ENCODE results near the gene C5AR1.

DNA sequence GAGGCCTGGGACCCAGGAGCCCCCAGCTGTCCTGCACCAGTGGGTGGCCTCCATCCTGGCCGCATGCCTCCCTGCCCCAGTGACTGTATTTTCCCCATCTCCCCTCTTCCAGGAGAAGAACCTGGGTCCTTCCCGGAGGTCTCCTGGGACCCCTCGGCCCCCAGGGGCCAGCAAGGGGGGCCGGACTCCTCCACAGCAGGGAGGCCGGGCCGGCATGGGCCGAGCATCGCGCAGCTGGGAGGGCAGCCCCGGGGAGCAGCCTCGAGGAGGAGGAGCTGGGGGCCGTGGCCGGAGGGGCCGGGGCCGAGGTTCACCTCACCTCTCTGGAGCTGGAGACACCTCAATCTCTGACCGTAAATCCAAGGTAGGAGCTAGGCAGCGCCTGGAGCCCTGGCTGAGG is 49.2 kb upstream of the C5AR1 start:
- no peak for TF ChIP-seq RBM22 (IDR thresholded peaks at IDR 0.05; ENCODE audit: low read depth, low read length, poor library complexity, severe bottlenecking)
- TF ChIP-seq TBP (optimal IDR thresholded peaks at IDR 0.05; ENCODE audit: low read depth, low read length): no peak
- no peak for TF ChIP-seq SOX6 (IDR thresholded peaks at IDR 0.05)
- TF ChIP-seq, protein P1, sequence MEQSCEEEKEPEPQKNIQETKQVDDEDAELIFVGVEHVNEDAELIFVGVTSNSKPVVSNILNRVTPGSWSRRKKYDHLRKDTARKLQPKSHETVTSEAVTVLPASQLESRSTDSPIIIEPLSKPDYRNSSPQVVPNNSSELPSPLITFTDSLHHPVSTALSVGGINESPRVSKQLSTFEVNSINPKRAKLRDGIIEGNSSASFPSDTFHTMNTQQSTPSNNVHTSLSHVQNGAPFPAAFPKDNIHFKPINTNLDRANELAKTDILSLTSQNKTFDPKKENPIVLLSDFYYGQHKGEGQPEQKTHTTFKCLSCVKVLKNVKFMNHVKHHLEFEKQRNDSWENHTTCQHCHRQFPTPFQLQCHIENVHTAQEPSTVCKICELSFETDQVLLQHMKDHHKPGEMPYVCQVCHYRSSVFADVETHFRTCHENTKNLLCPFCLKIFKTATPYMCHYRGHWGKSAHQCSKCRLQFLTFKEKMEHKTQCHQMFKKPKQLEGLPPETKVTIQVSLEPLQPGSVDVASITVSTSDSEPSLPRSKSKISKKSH (CRISPR knock-in tag; IDR thresholded peaks at IDR 0.05): no peak
- TF ChIP-seq, protein P2, sequence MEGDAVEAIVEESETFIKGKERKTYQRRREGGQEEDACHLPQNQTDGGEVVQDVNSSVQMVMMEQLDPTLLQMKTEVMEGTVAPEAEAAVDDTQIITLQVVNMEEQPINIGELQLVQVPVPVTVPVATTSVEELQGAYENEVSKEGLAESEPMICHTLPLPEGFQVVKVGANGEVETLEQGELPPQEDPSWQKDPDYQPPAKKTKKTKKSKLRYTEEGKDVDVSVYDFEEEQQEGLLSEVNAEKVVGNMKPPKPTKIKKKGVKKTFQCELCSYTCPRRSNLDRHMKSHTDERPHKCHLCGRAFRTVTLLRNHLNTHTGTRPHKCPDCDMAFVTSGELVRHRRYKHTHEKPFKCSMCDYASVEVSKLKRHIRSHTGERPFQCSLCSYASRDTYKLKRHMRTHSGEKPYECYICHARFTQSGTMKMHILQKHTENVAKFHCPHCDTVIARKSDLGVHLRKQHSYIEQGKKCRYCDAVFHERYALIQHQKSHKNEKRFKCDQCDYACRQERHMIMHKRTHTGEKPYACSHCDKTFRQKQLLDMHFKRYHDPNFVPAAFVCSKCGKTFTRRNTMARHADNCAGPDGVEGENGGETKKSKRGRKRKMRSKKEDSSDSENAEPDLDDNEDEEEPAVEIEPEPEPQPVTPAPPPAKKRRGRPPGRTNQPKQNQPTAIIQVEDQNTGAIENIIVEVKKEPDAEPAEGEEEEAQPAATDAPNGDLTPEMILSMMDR (IDR thresholded peaks at IDR 0.05 in 2 of 3, conservative IDR thresholded peaks at IDR 0.05 in 1 of 3; ENCODE audit: insufficient read depth in 2 of 3, low read depth in 1 of 3, low read length in 3 of 3): no peak
- TF ChIP-seq CREB1 (IDR thresholded peaks at IDR 0.05): no peak
- no peak for TF ChIP-seq CREB1 (CRISPR knock-in tag; IDR thresholded peaks at IDR 0.05)

All from K562 (cell line).